HG03103 (cell line): ENCODE measurements around the gene OVOL3.
A peak's percentile ranks its signal among the peaks of the same experiment; 100 is the strongest.

ENCODE experiments used
- ATAC-seq: cut with Tn5 transposase; IDR thresholded peaks from one replicate; pipeline ENCODE4 v1.9.1; 2021; ENCODE audit warnings: low read depth; ENCODE audit not compliant: unreplicated experiment

Gene OVOL3

GRCh38 chr19:36099166-36099785, 11.7 kb upstream of the OVOL3 start:
- no peak for ATAC-seq

- ATAC-seq = no peak
Observed at GRCh38 chr19:36100476-36100875, 10.5 kb upstream of the OVOL3 start.

- no peak for ATAC-seq
Observed at GRCh38 chr19:36101550-36102327, 9.2 kb upstream of the OVOL3 start.

GRCh38 chr19:36103040-36103626, 7.8 kb upstream of the OVOL3 start:
- ATAC-seq = no peak

GRCh38 chr19:36103842-36104552, 6.9 kb upstream of the OVOL3 start:
- no peak for ATAC-seq

- no peak for ATAC-seq
Observed at GRCh38 chr19:36106441-36106840, 4.5 kb upstream of the OVOL3 start.

- ATAC-seq = no peak
Observed at GRCh38 chr19:36106991-36107390, 4.0 kb upstream of the OVOL3 start.

- no peak for ATAC-seq
Observed at GRCh38 chr19:36108684-36109083, 2.3 kb upstream of the OVOL3 start.

- ATAC-seq = no peak
Observed at GRCh38 chr19:36111200-36111539, 227 bp downstream of the OVOL3 start.

- no peak for ATAC-seq
Observed at GRCh38 chr19:36112678-36113077, 1.7 kb downstream of the OVOL3 start.

- no peak for ATAC-seq
Observed at GRCh38 chr19:36113425-36113824, 2.5 kb downstream of the OVOL3 start.

- ATAC-seq = no peak
Observed at GRCh38 chr19:36113894-36114720, 3.2 kb downstream of the OVOL3 start.

- peak; percentile 71 for ATAC-seq
Observed at GRCh38 chr19:36114721-36115452, 3.9 kb downstream of the OVOL3 start, which contains the start of gene POLR2I. Gene POLR2I (minus strand): TSS chr19:36114875. CDS start chr19:36114856, 19 bp downstream.

GRCh38 chr19:36115453-36116343, 4.8 kb downstream of the OVOL3 start, which contains the start of gene TBCB:
Gene TBCB (plus strand): TSS chr19:36115468. CDS start chr19:36115561, 93 bp downstream.
- ATAC-seq = peak; percentile 20

- no peak for ATAC-seq
Observed at GRCh38 chr19:36116344-36116637, 5.3 kb downstream of the OVOL3 start.

- no peak for ATAC-seq
Observed at GRCh38 chr19:36120092-36120983, 9.4 kb downstream of the OVOL3 start.

- no peak for ATAC-seq
Observed at GRCh38 chr19:36120984-36121358, 10.0 kb downstream of the OVOL3 start.
